Mesenteric fat pad (tissue), 1 donor: Measurements from ENCODE around the gene SMIM23. TPM values are rescaled to one million over a fixed set of nuclear protein-coding genes. Genes with fewer than 3 reads are reported as not detected.

Experiments used
- DNase-seq: peaks from one replicate; pipeline ENCODE4 v3.0.0-alpha.2; 2020; ENCODE audit warnings: low spot score
- total RNA-seq: library from RNA; stranded (reverse); fragmentation: NEBNext Ultra II Directional; extraction: Animal tissue kit (Norgen Biotek cat#: 25700); gene quantifications from one replicate; pipeline ENCODE4 v1.2.1, GENCODE V29; 2021
- donor health status: DM: yes; HTN: yes; CAD: no.

SMIM23 gene
- total RNA-seq, 1 donor from 2014 or later, result not detected

DNA sequence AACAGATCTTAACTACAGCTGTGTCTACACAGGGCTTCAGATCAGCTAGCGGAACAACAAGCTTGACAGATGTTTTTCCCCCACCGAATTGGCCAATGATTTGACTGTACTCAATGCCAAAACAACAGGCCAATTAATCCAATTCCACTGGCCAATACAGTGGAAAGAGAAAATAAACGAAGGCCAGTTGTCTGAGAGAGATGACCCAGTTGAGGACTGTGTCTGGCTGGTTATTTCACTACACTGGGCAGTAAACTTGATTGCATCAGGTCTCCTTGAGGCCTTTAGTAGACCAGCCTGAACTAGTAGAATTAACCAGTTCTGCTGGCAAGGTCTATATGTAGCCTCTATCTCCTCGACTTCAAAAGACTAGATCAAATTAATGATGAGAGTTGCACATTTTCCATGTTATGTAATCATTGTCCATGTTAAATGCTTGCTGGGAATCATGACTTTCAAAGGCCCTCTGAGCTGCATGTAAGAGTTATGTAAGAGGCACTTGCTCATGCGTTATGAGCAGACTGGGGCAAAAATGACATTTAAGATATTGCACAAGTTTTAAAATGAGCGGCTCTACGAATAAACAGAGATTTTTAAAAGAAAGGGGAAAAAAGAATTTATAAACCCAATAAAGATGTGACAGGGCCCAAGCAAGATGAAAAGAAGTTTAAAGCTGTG lies 28.3 kb downstream of the SMIM23 start:
- DNase-seq, result no peak

DNA sequence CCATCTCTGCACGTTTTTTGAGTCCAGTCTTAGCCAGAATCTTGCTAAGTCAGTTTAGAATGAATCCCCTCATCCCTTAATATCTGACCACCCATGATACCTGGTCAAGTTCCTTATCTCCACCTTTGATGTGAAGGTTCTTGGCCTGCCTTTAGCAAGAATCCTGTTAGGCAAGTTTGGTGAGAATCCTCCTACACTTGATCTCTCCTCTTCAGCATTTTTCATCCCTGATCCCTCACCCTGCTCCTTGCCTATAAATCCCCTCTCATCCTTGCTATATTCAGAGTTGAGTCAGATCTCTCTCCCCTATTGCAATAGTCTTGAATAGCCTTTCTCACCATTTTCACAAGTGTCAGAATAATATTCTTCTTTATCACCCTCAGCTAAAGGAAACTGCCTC lies 31.0 kb downstream of the SMIM23 start:
- no peak for DNase-seq

DNA sequence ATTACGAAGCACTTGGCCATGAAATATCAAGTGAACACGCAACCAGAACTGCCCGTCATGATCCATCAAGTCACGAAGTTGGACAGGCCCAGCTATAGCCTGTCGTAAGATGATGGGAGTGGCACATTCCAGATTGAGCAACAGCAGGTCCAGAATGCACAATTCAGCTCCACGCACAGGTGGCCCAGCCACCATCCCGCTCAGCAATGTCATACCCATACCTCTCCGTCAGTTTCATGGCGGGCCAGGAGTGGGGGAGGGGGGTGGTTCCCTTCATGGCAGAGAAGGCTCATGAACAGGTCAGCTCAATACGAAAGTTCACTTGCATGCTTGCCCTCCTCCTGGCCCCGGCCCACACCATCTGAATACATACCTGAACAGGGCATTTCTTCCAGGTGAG lies 34.9 kb downstream of the SMIM23 start:
- no peak for DNase-seq

DNA sequence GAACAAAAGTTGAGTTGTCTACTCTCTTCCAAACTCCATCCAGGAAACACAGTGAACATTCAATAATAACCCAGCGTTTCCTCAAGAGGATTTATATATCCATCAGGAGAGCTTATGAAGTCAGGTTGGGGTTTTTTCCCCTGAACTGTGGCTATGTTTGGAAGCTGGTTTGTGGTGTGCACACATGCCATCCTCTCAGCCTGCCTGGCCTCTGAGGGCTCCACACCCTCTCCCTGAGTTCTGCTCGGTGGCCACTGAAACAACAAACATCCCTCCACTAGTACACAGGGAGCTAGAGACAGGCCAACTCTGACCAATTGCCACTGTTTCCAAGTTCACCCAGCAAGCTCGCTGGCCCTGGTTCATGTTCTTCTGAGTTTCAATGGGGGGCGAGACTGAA lies 35.7 kb downstream of the SMIM23 start:
- DNase-seq, result no peak

DNA sequence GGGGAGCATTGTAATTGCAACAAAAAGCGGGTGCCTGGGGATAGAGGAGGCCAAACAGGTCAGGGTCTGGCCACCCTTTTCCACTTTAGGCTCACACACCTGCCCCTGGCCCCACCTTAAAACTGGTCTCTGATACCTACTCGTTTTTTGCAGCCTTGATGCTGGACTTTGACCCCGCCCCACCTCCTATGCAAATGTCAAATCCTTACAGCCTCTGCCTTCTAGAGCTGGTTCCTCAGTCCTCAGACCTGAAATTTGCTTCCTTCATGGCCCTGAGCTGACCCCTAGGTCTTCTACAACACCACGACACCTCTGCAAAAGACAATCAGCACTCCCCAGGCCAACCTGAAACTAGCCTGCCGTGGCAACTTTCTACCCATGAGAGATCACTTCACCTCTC lies 37.7 kb downstream of the SMIM23 start:
- no peak for DNase-seq

DNA sequence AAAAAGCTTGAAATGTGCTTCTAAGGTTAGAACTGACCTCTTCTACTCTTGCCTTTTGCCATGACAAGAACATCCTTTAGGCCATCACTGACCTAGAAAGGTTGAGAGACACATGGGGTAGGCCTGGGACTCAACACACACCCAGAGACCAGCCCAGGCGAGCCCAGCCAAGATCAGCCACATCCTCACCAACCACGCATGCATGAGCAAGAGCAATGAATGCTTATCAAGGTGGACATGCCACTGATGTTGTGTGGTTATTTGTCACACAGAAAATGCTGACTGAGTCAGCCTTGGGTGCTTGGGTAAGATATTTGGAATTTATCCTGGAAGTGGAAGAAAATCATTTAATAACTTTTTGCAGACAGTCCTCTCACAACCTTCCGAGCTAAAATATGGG lies 39.4 kb downstream of the SMIM23 start:
- DNase-seq, result no peak

DNA sequence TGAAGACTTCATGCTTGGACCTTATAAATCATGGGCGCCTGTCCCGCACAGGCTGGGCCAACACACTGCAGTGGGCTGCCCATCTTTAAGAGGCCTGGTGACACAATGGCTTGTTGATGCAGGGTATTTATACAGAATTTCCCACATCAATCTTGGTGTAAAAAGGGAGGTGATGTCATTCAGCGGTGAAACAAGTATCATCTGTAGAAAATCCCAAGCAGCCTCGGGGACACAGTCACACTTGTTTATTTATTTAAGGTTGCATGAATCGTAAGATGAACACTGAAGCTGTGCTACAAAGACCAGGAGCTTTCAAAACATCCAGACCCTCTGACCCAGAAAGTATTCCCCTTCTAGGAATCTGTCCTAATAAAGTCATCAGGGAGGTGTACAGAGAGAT lies 40.5 kb downstream of the SMIM23 start:
- DNase-seq, result no peak

DNA sequence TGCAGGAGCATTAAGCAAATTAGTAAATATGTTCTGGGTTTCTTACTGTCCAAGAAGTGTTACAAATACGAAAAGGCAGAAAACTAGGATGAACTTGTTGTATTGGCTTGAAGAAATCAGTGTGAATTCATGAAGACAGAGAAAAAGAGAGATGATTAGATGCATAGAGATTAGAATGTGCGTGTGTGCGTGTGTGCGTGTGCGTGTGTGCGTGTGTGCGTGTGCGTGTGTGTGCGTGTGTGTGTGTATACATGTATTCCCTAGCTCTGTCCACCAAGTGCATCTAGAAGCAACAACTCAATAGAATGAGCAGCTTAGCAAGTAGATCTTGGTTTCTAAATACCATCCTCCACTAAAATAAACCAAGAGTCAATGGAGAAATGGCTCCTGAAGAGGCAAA lies 41.5 kb downstream of the SMIM23 start:
- DNase-seq, result no peak

DNA sequence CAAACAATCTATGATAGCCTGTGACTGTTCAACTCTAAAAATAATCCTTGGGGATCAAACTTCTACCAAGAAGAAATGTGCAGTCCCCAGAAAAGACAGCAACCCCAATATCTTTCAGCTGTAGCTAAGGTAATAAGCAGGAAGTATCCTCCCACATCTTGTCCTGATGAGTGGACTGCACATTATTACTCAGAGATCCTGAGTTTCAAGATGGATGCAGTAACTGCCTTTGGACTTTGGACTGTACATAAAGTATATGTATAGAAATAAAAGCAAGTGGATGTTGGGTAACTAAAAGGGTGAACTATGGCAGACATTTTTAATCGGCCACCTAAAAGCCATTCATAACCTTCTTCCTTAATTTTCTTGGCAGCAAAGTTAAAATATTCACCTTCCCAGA lies 45.1 kb downstream of the SMIM23 start:
- no peak for DNase-seq

DNA sequence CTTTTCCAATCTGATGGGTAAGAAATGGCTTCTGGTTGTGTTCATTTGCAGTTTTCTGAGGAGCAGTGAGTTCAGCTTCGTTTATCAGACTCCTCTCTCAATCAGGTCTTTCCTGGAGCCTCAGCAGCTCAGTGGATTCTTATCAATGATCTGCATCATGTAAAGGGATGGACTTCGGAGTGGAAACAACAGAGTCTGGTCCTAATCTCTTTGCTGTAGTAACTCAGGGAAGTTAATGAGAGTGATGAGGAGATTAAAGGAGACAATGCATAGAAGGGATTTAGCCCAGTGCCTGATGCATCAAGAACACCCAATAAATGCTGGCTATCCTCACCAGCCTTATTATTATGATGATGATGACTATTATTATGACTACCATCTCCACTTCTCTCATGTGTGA lies 47.2 kb downstream of the SMIM23 start:
- no peak for DNase-seq

DNA sequence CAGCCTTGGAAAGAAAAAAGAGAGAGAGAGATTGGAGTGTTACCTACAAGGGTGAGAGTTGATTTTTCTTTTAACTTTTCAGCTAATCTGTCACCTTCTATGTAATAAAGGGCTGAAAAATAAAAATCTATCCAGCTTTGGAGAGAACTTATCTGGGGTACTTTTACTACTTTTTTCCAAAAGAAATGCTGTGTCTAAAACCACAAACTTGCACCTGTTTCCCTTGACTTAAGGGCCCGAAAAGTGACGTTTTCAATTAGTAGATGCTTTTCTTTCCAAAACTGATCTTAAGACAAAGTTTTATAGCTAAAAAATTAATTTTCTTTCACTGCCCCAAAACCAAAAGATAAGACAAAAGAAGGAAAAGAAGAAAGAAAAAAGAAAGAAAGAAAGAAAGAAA lies 48.8 kb downstream of the SMIM23 start:
- DNase-seq, result no peak

DNA sequence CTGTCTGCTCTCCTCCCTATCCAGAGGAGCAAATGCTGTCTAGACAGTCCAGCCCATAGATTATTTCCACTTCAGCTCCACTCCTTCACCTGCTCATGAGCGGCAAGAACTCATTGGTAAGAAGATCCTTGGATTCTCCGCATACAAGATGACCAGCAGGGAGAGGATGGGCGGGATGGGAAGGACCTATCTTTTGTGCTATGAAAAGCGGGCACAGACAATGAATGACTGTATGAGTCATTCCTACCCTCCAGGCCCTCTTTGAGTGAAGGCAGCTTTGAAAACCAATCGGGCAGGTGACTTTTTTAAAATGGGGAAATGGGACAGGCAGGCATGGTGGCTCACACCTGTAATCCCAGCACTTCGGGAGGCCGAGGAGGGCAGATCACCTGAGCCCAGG lies 49.4 kb downstream of the SMIM23 start:
- DNase-seq, result no peak

DNA sequence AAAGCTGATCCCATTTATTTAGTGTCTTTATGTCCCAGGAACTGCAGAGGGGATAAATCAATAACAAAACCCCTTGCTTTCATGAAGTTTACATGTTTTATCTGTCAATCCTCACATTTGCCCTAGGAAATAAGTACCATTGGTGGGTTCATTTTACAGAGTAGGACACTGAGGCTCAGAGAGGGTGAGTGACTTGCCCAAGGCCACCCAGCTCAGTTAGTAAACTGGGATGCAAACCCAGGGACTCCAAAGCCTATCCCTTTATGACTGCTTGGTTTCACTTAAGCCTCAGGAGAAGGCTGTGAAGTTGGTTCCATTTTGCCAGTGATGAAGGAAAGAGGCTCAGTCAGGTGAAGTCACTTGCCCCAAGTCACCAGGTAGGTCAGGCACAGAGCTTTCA lies 51.9 kb downstream of the SMIM23 start:
- DNase-seq, result no peak

DNA sequence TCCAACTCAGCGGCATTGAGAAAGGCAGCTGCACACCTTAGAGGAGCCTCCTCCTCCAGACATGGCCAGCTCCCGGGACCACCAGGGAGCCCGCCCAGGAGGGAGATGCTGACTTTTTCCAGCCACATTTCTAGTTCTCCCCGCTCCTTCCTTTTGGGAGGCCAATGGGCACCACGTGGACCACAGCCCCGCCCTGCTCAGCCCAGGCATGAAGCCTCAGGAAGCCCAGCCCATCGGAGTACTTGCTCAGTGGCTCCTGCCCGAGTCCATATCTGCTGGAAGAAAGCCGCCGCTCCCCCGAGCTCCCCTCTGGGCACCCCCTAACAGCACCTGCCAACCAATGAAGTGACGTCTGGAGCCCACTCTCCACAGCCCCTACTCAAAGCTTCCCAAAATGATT lies 52.4 kb downstream of the SMIM23 start:
- DNase-seq, result no peak

DNA sequence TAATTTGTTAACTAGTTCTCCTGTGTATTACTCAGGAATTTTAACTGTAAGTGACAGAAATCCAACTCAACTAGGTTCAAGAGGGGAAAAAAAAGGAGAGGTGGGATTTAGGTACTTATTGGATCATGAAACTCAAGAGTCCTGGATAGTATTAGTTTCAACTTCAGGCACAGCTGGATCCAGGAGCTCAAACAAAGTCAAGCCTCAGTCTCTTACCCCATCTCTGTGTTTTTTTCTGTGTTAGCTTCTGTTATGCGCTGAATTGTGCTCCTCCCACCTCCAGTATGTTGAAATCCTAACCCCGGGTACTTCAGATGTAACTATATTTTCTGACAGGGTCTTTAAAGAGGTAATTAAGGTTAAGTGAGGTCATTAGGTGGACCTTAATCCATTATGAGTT lies 53.5 kb downstream of the SMIM23 start:
- DNase-seq, result no peak

DNA sequence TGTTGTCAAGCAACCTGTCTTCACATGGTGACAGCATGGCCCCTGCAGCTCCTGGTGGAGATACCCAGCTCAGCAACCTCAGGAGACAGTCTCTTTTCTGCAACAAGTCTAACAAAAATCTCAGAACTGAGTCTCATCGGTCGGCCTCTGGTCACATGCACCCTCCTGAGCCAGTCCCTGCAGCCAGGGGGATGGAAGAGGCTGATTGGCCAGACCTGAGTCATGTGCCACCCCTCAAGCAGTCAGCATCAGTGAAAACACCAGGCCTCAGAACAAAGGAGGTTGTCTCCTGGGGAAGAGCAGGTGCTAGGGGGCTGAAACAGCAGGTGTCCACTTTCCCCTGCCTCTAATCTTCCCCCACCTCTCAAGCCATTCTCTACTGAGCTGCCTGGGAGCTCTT lies 54.4 kb downstream of the SMIM23 start:
- DNase-seq, result no peak

Other genes with a start within 250 kb of the SMIM23 start
- gene FBXW11, start 220.8 kb downstream of the SMIM23 start, total RNA-seq, result 43.9 TPM